Measurements from ENCODE around the gene FIS1.
"Not testable (repeated sequence)": the region's sequence is repeated elsewhere in the genome, so short reads cannot be mapped to it uniquely, and the experiment has no call there.

The FIS1 gene

GRCh38 chr7:101278461-101279292 is 33.8 kb upstream of the FIS1 start:
- DNase-seq (ENCODE audit: low read depth in 1 of 2, low spot score in 1 of 2), result no peak
- TF ChIP-seq JUND (IDR thresholded peaks at IDR 0.05; ENCODE audit: low read depth), result no peak
- in situ Hi-C loops (cut with HindIII; ENCODE audit: low pct_unique_long_range_greater_than_20kb, low sequenced_read_pairs), result no loop called here

GRCh38 chr7:101277155-101277554 is 32.3 kb upstream of the FIS1 start:
- no peak for DNase-seq (ENCODE audit: low read depth in 1 of 2, low spot score in 1 of 2)
- in situ Hi-C loops (cut with HindIII; ENCODE audit: low pct_unique_long_range_greater_than_20kb, low sequenced_read_pairs), result no loop called here
- TF ChIP-seq JUND (IDR thresholded peaks at IDR 0.05; ENCODE audit: low read depth), result no peak

GRCh38 chr7:101273206-101273605 is 28.3 kb upstream of the FIS1 start:
- in situ Hi-C loops (cut with HindIII; ENCODE audit: low pct_unique_long_range_greater_than_20kb, low sequenced_read_pairs), result no loop called here
- no peak for DNase-seq (ENCODE audit: low read depth in 1 of 2, low spot score in 1 of 2)
- no peak for TF ChIP-seq JUND (IDR thresholded peaks at IDR 0.05; ENCODE audit: low read depth)

GRCh38 chr7:101271021-101271420 is 26.1 kb upstream of the FIS1 start:
- no peak for DNase-seq (ENCODE audit: low read depth in 1 of 2, low spot score in 1 of 2)
- no peak for TF ChIP-seq JUND (IDR thresholded peaks at IDR 0.05; ENCODE audit: low read depth)
- in situ Hi-C loops (cut with HindIII; ENCODE audit: low pct_unique_long_range_greater_than_20kb, low sequenced_read_pairs), result no loop called here

GRCh38 chr7:101269664-101270063 is 24.8 kb upstream of the FIS1 start:
- no peak for TF ChIP-seq JUND (IDR thresholded peaks at IDR 0.05; ENCODE audit: low read depth)
- DNase-seq (ENCODE audit: low read depth in 1 of 2, low spot score in 1 of 2), result no peak
- in situ Hi-C loops (cut with HindIII; ENCODE audit: low pct_unique_long_range_greater_than_20kb, low sequenced_read_pairs), result no loop called here

GRCh38 chr7:101265622-101266516 is 21.0 kb upstream of the FIS1 start:
- DNase-seq (ENCODE audit: low read depth in 1 of 2, low spot score in 1 of 2), result no peak
- no peak for TF ChIP-seq JUND (IDR thresholded peaks at IDR 0.05; ENCODE audit: low read depth)
- in situ Hi-C loops (cut with HindIII; ENCODE audit: low pct_unique_long_range_greater_than_20kb, low sequenced_read_pairs), result no loop called here

- in situ Hi-C loops (cut with HindIII; ENCODE audit: low pct_unique_long_range_greater_than_20kb, low sequenced_read_pairs); DNase-seq (ENCODE audit: low read depth in 1 of 2, low spot score in 1 of 2): not testable (repeated sequence)
Observed at GRCh38 chr7:101264102-101264706, 19.3 kb upstream of the FIS1 start.

- TF ChIP-seq JUND (IDR thresholded peaks at IDR 0.05; ENCODE audit: low read depth), result no peak
- in situ Hi-C loops (cut with HindIII; ENCODE audit: low pct_unique_long_range_greater_than_20kb, low sequenced_read_pairs), result no loop called here
- DNase-seq (ENCODE audit: low read depth in 1 of 2, low spot score in 1 of 2), result no peak
Observed at GRCh38 chr7:101258243-101258731, 13.4 kb upstream of the FIS1 start.

- in situ Hi-C loops (cut with HindIII; ENCODE audit: low pct_unique_long_range_greater_than_20kb, low sequenced_read_pairs), result no loop called here
- no peak for TF ChIP-seq JUND (IDR thresholded peaks at IDR 0.05; ENCODE audit: low read depth)
- no peak for DNase-seq (ENCODE audit: low read depth in 1 of 2, low spot score in 1 of 2)
Observed at GRCh38 chr7:101255796-101256195, 10.9 kb upstream of the FIS1 start.

GRCh38 chr7:101253199-101253598 is 8.3 kb upstream of the FIS1 start:
- in situ Hi-C loops (cut with HindIII; ENCODE audit: low pct_unique_long_range_greater_than_20kb, low sequenced_read_pairs); DNase-seq (ENCODE audit: low read depth in 1 of 2, low spot score in 1 of 2): not testable (repeated sequence)

- in situ Hi-C loops (cut with HindIII; ENCODE audit: low pct_unique_long_range_greater_than_20kb, low sequenced_read_pairs), result no loop called here
- no peak for TF ChIP-seq JUND (IDR thresholded peaks at IDR 0.05; ENCODE audit: low read depth)
- DNase-seq (ENCODE audit: low read depth in 1 of 2, low spot score in 1 of 2), result peak; percentile 76 to 97
Observed at GRCh38 chr7:101251871-101252659, 7.2 kb upstream of the FIS1 start.

- no peak for TF ChIP-seq JUND (IDR thresholded peaks at IDR 0.05; ENCODE audit: low read depth)
- in situ Hi-C loops (cut with HindIII; ENCODE audit: low pct_unique_long_range_greater_than_20kb, low sequenced_read_pairs), result no loop called here
- DNase-seq (ENCODE audit: low read depth in 1 of 2, low spot score in 1 of 2), result no peak
Observed at GRCh38 chr7:101250324-101250723, 5.4 kb upstream of the FIS1 start.

Measured in T47D (cell line).